Right atrium auricular region (tissue), 2 donors: Measurements from ENCODE around the gene PTPRK. TPM values are rescaled to one million over a fixed set of nuclear protein-coding genes. Genes with fewer than 3 reads are reported as not detected.

Experiments
- DNase-seq: peaks from one replicate; pipeline ENCODE4 v3.0.0-alpha.2; 2019; ENCODE audit warnings: low spot score
- H3K27ac ChIP-seq, 2 donors: fragments of 200-600 bp; sonication (generic); 1 replicate in 1 of 2; 2 replicates in 1 of 2; pipeline ENCODE4 v1.5.1; 2016 to 2019
- H3K27me3 ChIP-seq, 2 donors: fragments of 200-600 bp; sonication (generic); one replicate each; pipeline versions ENCODE4 v1.5.1 to v1.6.0; 2017 to 2019
- H3K36me3 ChIP-seq: fragments of 200-600 bp; sonication (generic); one replicate; pipeline ENCODE4 v1.5.1; 2016
- H3K4me1 ChIP-seq, 2 donors: fragments of 200-600 bp; sonication (generic); one replicate each; pipeline versions ENCODE4 v1.5.1 to v1.6.0; 2017 to 2019
- H3K4me3 ChIP-seq, 2 donors: fragments of 200-600 bp; sonication (generic); 1 replicate in 1 of 2; 2 replicates in 1 of 2; pipeline ENCODE4 v1.5.1; 2017 to 2019; ENCODE audit warnings: mild to moderate bottlenecking in 1 of 2, moderate library complexity in 1 of 2
- H3K9me3 ChIP-seq, 2 donors: fragments of 200-600 bp; sonication (generic); one replicate each; pipeline ENCODE4 v1.5.1; 2019
- CTCF ChIP-seq, 2 donors: fragments of 200-600 bp; sonication (generic); IDR thresholded peaks; one replicate each; pipeline ENCODE4 v1.5.1; 2019; ENCODE audit warnings: antibody characterized with exemption in 2 of 2
- total RNA-seq, 2 donors: library from RNA; depleted of rRNA; stranded (reverse); fragments of >200 nt; gene quantifications; one replicate each; pipeline ENCODE4 v1.1.0, GENCODE V29; 2016

Gene PTPRK
- total RNA-seq, 2 donors from 2014 or later, result 24.5 to 36.4 TPM

GRCh38 chr6:128029826-128030225 is 490.6 kb downstream of the PTPRK start:
- Histone ChIP-seq H3K4me3 (no peak overlapping the region), H3K27me3 (no peaks in the 10 kb centered on the region), H3K27ac (no peak overlapping the region), H3K9me3 (no peaks in the 10 kb centered on the region), H3K4me1 (no peaks in the 10 kb centered on the region), H3K36me3 (no peaks in the 10 kb centered on the region)
- no peak for TF ChIP-seq CTCF (IDR thresholded peaks at IDR 0.05)
- DNase-seq, result no peak

GRCh38 chr6:128028183-128028582 is 492.2 kb downstream of the PTPRK start:
- H3K27ac ChIP-seq, result no peak overlapping the region
- no peak overlapping the region for H3K4me3 ChIP-seq
- no peak for DNase-seq
- no peaks in the 10 kb centered on the region for H3K9me3 ChIP-seq
- H3K36me3 ChIP-seq, result no peaks in the 10 kb centered on the region
- H3K4me1 ChIP-seq, result no peaks in the 10 kb centered on the region
- no peaks in the 10 kb centered on the region for H3K27me3 ChIP-seq
- TF ChIP-seq CTCF (IDR thresholded peaks at IDR 0.05), result no peak

- TF ChIP-seq CTCF (IDR thresholded peaks at IDR 0.05), result no peak
- Histone ChIP-seq H3K4me3 (no peak overlapping the region), H3K4me1 (no peaks in the 10 kb centered on the region), H3K36me3 (no peaks in the 10 kb centered on the region), H3K27ac (no peak overlapping the region), H3K9me3 (no peaks in the 10 kb centered on the region), H3K27me3 (no peaks in the 10 kb centered on the region)
- no peak for DNase-seq
These were observed 494.9 kb downstream of the PTPRK start for GRCh38 chr6:128025478-128025877.

GRCh38 chr6:128024969-128025368 is 495.4 kb downstream of the PTPRK start:
- Histone ChIP-seq H3K4me3 (no peak overlapping the region), H3K27ac (no peak overlapping the region), H3K27me3 (no peaks in the 10 kb centered on the region), H3K4me1 (no peaks in the 10 kb centered on the region), H3K9me3 (no peaks in the 10 kb centered on the region), H3K36me3 (no peaks in the 10 kb centered on the region)
- DNase-seq, result no peak
- no peak for TF ChIP-seq CTCF (IDR thresholded peaks at IDR 0.05)

GRCh38 chr6:128024046-128024445 is 496.4 kb downstream of the PTPRK start:
- Histone ChIP-seq H3K4me1 (no peaks in the 10 kb centered on the region), H3K36me3 (no peaks in the 10 kb centered on the region), H3K27ac (no peak overlapping the region), H3K4me3 (no peak overlapping the region), H3K9me3 (no peaks in the 10 kb centered on the region), H3K27me3 (no peaks in the 10 kb centered on the region)
- TF ChIP-seq CTCF (IDR thresholded peaks at IDR 0.05), result no peak
- DNase-seq, result no peak

- DNase-seq, result no peak
- Histone ChIP-seq H3K36me3 (no peaks in the 10 kb centered on the region), H3K4me1 (no peaks in the 10 kb centered on the region), H3K27ac (no peak overlapping the region), H3K27me3 (no peaks in the 10 kb centered on the region), H3K9me3 (no peaks in the 10 kb centered on the region), H3K4me3 (no peak overlapping the region)
- no peak for TF ChIP-seq CTCF (IDR thresholded peaks at IDR 0.05)
These were observed 501.6 kb downstream of the PTPRK start for GRCh38 chr6:128018821-128019220.
